Activated CD4-positive, alpha-beta T cell treated with anti-CD3 and anti-CD28 coated beads for 4 hours (primary cell): ENCODE data around the gene PLK3.
"Not testable (repeated sequence)": the region's sequence is repeated elsewhere in the genome, so short reads cannot be mapped to it uniquely, and the experiment has no call there.

ENCODE experiments used
- DNase-seq, 2 donors: peaks; one replicate each; pipeline ENCODE4 v3.0.0-alpha.2; 2020

Gene PLK3

DNA sequence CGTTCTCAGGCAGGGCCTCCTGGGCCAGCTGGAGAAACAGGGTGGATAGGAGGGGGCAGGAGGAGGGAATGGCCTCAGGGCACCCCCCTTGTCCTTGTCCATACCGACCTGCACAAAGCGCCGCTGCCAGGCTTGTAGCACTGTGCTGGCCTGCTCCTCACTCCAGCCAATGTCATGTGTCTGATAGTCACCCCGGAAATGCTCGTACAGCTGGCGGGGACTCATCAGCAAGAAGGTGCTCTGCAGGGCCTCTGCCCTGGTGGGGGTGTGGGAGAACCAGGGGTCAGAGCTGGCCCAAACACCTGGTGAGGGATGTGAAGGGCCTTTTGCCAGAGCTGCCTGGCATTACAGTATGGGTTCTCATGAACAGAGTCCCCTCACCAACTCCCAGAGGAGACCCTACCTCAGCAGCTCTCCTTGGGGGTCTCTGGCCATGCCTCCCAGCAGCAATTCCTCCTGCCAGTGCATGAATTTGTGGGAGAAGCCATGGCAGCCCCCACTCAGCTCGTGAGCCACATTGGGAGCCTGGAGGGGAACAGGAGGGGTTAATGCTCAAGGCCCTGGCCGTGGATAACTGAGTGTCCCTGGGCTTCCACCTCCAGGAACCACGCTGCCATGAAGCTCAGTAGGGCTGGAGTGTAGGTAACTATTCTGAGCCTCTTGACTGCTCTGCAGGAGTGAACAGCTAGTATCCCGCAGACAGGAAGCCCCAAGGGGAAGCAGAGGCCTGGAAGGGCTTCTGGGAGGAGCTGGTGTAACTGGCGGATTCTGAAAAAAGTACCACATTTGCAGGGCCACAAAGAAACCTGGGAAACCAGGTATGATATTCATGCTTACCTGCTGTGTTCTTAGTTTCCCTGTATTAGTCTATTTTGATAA lies 29.6 kb downstream of the PLK3 start:
- no peak for DNase-seq

DNA sequence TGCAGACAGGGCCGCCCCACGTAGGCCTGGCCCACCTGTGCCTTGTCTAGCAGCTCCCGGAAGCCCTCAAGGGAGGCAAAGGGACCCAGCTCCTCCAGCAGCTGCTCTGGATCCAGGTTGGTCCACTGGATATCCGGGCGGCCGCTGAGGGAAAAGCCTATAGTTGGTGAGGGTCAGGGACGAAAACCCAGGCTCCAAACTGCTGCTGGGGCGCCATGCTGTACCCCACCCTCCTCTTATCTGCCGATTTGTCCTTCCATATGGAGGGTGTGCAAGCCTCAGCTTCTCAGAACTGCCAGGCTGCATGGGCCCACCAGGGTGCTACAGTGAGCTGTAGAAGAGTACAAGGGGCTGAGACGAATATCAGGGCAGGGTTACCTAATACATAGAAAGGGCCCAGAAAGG lies 30.7 kb downstream of the PLK3 start:
- DNase-seq: no peak

DNA sequence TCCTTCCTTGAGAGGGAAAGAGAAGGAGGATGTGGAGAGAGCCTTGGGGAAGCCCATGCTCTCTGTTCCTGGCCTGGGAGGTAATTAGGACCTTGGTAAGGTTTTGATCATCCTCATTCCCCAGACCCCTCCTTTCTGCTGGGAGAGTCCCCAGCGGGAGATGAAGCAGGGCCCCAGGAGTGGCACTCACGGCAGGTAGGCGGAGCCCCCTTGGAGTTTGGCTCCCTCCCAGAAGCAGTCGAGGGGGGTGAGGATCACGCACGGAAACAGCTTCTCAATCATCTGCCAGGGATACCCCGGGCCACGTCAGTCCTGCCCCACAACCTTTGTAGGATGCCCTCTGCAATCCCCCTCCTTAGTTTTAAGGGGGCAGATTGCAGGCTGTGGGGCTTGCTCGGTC lies 31.3 kb downstream of the PLK3 start:
- DNase-seq: no peak

DNA sequence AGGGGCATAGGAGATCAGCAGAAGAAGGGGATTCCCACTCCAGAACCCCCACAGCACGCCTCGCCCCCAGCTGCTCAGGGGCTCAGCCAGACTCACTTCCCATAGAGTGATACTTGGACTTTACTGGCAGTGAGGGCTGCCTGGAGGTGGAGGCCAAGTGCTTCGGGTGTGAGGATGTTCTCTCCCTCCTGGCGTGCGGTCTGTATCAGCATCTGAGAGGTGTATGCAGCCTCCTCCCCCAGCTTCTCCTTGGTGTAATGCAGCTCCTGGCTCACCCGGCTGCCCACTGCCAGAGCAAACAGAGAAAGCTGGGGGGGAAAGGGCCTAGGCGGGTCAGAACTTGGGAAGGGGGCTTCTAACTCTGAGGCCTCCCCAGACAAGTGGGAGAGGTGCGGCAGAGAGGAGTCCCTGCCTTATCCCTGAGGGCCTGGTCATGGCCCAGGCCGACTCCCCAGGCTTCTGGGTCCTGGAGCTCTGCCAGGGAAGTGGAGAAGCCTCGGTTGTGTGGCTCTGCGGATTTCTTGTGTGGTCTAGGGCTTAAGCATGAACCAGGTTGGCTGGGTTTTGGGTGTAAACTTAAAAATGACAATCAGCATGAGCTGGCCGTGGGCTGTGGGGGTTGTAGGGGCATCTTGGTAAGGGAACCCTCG lies 32.0 kb downstream of the PLK3 start:
- no peak for DNase-seq

DNA sequence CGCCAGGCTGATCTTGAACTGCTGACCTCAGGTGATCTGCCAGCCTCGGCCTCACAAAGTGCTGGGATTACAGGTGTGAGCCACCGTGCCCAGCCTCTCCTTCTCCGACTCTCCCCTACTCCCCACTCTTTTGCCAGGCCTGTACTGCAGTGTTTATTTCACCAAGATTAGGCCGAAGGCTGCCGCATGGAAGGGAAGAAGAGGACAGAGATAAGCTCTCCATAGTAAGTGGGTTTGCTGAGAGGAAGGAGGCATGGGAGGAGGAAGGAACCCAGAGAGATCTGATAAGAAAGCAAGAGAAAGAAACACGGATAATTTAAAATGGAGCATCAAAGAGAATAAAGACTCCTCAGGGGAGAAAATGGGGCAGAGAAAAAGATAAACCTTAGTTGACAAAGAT lies 34.2 kb downstream of the PLK3 start:
- no peak for DNase-seq

DNA sequence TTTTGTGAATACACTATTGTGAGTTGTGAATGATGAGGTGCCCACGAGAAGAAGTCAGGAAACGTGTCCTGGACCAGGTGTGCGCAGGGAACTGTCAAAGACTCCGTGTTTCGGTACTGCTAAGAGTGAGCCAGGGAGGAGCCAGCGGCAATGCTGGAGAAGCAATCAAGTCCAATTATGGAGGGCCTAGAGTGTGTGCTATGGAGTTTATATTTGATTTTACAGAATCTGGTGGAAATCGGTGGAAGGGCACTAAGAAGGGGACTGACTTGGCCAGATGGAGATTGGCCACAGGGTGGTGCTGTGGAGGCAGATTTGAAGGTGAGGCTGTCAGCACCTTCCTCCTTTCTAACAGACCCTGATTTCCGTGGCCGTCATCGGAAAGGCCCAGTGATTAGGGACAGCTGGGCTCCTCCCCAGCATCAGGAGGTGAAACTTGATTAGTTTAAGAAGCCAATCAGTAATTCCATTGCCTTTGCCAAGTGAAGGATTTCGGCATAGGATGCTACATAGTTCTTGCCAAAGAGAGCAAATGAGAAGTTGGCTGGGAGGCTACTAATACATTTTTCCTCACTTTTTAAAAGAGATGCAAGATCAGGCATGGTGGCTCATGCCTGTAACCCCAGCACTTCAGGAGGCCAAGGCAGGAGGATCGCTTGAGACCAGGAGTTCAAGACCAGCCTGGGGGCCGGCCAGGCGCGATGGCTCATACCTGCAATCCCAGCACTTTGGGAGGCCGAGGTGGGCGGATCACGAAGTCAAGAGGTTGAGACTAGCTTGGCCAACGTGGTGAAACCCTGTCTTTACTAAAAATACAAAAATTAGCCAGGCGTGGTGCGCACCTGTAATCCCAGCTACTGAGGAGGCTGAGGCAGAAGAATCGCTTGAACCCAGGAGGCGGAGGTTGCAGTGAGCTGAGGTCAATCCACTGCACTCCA lies 35.8 kb downstream of the PLK3 start:
- peak; percentile 81 to 90 for DNase-seq

DNA sequence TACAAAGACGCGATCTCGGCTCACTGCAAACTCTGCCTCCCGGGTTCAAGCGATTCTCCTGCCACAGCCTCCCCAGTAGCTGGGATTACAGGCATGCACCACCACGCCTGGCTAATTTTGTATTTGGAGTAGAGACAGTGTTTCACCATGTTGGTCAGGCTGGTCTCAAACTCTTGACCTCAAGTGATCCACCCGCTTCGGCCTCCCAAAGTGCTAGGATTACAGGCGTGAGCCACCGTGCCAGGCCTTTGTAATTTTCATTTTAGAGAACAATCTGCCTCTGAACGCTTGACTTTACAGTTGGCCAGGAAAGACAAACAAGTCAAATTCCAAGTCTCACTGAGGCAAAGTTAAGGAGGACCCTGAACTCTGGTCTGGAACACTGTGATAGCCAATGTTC lies 38.1 kb downstream of the PLK3 start:
- DNase-seq: not testable (repeated sequence)

DNA sequence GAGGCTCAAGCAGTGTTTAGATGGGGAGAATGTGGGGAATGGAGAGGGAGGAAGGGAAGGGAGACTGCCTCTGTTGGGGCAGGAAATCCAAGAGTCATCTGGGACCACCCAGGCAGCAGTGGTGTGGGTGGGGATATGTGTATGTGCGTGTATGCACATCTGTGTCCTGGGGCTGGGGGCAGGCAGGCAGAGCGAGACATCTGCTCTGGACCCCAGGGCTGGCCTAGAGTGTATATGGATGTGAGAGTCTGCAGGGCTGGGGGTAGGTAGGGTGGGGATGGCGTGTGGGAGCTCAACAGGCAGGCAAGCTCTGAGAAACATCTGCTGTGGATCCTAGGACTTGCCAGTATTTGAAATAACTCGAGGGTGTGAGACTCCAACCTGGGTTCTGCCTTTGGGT lies 39.4 kb downstream of the PLK3 start:
- DNase-seq: no peak

DNA sequence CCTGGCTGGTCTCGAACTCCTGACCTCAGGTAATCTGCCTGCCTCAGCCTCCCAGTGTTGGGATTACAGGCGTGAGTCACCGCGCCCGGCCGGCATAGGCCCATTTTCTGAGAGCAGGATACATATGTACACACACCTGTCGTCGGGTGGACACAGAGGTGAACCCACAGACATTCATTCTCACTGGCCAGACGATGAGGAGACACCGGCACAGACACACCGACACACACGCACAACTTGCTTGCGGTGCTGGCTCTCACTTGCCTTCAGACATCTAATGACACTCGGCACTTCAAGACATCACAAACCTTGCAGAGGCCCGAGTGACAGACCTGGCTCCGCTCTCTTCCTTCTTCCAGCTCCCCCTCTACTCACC lies 42.3 kb downstream of the PLK3 start:
- no peak for DNase-seq

DNA sequence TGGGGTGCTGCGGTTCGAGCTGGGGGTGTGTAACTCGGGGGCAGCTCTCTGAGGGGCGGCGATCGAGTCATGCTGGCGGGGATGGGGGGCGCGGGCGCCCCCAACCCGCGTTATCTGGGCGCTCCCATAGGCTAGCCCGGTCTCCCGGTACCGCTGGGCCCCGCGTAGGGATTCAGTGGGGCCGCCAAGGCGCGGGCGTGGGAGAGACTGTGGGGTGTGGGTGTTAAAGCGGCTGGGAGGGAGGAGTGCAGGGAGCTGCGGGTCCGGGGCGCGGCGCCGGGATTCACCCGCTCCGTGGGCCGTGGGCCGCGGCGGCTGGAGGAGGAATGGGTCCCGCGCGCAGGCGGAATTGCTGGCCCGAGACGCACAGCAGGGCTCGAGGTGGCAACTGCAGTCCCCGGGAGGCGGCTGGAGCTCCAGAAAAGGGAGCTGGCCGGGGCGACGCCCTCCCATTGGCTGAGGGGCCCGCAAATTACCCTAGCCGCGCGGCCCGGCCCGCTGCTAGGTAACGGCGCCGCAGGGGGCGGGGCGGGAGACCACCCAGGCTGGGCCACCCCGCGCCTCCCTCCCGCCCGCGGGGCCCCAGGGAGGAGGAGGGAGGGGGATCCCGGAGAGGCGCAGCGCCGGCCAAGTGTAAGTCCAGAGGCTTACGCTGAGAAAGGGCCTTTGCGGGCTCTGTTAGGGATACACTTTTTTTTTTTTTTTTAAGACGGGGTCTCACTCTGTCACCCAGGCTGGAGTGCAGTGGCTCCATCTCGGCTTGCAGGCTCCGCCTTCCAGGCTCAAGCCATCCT lies 42.9 kb downstream of the PLK3 start, which contains the start of gene PTCH2:
Gene PTCH2 (minus strand): TSS at position 392 of the 794 bp plus-strand sequence. CDS start 321 bp downstream, at position 71.
- DNase-seq: peak in 1 of 2 donors; percentile 18

DNA sequence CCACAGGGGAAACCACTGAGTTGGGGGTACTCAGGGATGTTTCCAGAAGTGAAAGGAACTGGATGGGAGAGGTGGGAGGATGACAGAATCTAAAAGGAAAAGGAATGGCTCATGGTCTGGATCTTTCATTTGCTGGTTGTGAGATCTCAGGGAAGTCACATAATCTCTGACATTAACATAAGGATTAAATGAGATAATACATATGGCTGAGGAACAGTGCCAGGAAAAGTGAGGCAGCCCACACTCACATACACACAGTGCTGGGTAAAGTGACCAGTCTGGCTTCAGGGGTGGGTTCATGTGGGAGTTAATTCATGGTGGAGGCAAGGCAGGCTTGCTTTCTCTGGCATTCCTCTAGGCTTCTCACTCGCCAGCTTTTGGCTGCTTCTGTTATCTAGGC lies 46.8 kb downstream of the PLK3 start:
- no peak for DNase-seq

DNA sequence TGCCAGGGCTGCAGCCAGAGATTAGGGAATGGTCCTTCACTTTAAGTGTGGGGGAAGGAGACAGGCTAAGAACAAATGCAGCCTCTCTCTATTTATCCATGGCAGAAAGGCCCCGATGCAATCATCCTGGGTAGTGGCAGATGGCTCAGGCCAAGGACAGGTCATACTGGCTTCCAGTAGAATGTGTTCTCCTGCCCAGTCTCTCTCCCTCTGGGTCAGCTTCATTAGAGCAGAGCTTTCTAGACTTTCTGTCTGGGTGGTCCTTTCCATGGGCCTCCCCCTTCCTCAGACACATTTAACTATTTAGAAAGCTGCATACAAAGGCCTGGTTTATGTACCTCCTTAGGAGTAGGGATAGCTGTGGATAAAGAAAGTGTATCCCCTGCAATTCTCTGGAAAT lies 47.7 kb downstream of the PLK3 start:
- no peak for DNase-seq

DNA sequence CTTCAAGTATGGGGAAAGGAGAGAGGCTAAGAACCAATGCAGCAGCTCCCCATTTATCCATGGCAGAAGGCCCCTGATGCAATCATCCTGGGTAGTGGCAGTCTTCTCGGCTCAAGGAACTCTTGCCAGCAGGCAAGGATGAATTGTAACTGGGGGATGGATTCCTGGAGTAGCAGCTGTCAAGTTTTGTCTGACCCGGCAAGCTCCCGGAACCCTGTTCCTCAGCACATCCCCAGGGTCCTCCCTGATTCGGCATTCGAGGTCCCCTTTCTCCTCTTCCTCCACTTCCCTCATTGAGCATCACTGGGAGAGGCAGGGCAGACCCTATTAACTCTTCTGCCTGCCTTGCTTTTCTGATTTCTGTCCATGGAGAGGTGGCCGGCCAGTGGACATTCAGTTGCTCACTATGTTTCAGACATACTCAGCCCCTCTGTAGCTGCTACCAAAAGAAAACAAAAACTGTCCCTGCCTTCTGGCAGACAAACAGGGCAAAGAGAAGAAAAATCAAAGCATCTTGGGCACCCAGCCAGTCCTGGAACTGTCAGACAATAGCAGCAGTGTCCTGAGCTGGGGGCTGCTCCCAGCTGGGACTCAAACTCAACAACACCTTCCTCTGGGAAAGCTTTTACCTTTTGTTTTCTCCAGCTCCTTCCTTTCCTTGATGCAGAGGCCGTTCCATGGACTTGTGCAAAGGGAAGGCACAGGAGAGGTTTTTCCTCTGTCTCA lies 48.4 kb downstream of the PLK3 start:
- no peak for DNase-seq

DNA sequence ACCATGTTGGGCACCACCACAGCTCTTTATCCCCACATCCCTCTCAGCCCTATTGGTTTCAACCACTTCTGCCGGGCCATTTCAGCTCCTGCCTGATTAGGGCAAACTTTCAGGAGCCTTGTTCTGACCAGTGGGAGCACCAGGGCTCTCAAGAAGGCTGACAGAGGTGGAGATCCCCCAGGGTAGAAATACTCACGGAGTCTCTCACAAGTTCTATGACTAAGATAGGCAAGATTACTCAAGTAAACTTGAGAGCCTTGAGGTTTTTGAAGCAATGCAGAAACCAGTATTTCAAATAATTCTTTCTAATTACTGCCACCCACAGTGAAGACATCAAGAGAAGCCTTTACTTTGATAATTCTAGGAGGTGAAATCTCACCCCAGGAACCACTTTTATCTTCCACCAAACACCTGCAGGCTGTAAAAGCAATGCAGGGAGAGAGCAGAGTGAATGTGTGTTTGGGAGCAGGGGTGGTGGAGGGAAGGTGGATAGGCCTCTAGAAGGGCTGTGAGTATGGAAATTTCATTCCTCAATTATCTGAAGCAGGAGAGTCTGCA lies 49.5 kb downstream of the PLK3 start:
- DNase-seq: no peak

DNA sequence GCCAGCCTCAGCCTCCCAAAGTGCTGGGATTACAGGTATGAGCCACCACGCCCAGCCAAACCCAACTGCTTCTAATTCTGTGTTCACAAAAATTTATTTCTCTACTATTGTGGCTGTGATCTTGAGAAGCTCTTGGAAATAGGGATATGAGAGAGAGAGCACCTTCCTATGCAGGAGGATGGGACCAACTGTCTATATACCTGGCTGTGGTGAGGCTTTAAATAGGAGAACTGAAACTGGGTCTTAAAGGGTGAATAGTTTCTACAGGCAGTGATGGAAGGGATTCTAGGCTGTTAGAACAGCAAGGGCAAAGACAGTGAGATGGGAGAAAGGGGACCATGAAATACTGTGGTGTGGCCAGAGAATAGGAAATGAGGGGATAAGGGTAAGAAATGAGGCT lies 51.1 kb downstream of the PLK3 start:
- DNase-seq: no peak

DNA sequence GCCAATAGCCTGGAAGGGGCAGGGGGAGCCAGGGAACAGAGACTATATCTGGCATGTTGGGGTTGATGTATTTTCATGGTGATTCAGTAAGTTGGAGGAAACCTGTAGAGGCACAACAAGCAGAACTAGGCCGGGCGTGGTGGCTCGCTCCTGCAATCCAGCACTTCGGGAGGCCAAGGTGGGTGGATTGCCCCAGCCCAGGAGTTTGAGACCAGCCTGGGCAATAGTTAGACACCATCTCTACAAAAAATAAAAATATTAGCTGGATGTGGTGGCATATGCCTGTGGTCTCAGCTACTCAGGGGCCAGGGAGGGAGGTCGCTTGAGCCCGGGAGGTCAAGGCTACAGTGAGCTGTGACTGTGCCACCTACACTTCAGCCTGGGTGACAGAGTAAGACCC lies 53.0 kb downstream of the PLK3 start:
- no peak for DNase-seq

DNA sequence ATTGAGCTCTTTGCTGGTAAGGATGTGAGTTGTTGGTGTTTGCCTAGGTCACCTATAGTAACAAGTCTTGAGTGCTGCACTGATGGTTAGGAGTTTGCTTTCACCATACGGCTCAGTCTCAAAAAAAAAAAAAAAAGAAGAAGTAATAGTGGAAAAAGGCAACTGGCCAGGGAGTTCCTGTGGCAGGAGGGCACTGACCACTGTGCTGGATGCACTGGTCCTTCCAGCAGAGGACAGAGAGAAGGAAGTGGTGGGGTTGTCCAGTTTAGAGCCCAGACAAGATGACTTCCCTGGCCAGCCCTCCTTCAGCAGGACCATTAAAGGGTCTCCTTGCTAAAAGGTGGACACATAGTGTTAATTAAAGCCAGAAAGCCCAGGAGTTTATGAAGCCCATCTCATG lies 54.8 kb downstream of the PLK3 start:
- DNase-seq: no peak
